GM12865 (cell line): ENCODE data around the gene KIAA1328.
"Not testable (repeated sequence)": the region's sequence is repeated elsewhere in the genome, so short reads cannot be mapped to it uniquely, and the experiment has no call there.

Experiments
- DNase-seq: peaks from one replicate; pipeline ENCODE4 v3.0.0; 2010; ENCODE audit warnings: low read depth
- H3K4me3 ChIP-seq: 2 replicates; pipeline ENCODE4 v1.5.1; 2011; ENCODE audit warnings: mild to moderate bottlenecking, low read depth, low read length, control low read depth
- TF ChIP-seq, protein P1 (sequence below): IDR thresholded peaks from 2 replicates; pipeline ENCODE4 v1.5.1; 2011; ENCODE audit warnings: low read length, control low read depth, low read depth, inconsistent platforms; ENCODE audit not compliant: insufficient read depth; ENCODE audit errors: missing control alignments

The KIAA1328 gene

DNA sequence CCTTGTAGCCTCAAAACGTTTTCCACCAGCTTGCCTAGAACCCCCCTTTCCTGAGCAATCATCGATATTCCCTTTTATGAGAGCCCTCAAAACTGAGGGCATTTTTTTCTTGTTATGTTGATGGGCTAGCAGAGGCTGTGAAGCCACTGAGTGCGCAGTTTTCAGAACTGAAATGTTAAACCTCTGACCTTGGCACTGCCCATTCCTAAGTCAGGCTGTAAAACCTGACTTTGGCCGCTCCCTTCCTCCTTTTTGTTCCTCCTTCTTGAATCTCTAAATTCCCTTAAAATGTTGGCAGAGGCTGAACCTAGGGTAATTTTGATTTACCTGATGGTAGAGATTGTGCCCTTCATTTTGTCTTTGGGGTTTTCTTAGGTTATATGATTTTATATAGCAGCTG, 334.2 kb downstream of the KIAA1328 start:
- TF ChIP-seq, protein P1, sequence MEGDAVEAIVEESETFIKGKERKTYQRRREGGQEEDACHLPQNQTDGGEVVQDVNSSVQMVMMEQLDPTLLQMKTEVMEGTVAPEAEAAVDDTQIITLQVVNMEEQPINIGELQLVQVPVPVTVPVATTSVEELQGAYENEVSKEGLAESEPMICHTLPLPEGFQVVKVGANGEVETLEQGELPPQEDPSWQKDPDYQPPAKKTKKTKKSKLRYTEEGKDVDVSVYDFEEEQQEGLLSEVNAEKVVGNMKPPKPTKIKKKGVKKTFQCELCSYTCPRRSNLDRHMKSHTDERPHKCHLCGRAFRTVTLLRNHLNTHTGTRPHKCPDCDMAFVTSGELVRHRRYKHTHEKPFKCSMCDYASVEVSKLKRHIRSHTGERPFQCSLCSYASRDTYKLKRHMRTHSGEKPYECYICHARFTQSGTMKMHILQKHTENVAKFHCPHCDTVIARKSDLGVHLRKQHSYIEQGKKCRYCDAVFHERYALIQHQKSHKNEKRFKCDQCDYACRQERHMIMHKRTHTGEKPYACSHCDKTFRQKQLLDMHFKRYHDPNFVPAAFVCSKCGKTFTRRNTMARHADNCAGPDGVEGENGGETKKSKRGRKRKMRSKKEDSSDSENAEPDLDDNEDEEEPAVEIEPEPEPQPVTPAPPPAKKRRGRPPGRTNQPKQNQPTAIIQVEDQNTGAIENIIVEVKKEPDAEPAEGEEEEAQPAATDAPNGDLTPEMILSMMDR: no peak
- no peak for DNase-seq
- H3K4me3 ChIP-seq: no peak overlapping the region

DNA sequence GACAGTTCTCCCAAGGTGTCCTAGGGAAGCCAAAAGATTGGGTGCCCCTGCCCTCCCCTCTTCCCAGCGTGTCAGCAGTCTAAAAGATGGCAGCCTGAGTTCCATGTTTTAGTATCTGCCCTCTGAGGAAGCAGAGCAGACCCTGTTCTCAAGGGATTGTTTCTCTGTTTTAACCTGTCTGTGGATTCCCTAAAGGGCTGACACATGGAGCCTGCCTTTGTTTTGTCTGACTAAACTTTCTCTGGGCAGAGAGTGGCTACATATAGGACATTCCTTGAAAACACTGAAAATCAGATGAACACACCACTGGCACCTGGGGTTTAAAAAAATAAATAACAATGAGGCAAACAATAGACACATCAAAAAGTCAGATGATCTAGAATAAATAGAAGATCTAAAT, 337.6 kb downstream of the KIAA1328 start:
- TF ChIP-seq, protein P1: no peak
- H3K4me3 ChIP-seq: no peak overlapping the region
- no peak for DNase-seq

GRCh38 chr18:37166966-37167365, 338.0 kb downstream of the KIAA1328 start:
- DNase-seq, H3K4me3 ChIP-seq: not testable (repeated sequence)

DNA sequence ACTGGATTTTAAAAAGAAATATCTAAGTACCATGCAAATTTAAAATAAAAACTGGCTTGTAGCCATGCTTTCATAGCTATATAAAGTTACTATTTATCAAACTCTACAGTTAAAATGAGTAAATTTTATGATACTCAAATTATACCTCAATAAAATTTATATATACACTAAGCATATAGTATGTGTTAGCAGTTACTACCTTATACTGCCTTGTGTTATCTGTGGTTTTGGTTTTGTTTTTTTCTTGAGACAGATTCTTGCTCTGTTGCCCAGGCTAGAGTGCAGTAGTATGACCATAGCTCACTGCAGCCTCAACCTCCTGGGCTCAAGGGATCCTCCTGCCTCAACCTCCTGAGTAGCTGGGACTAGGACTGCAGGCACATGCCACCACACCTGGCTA, 342.1 kb downstream of the KIAA1328 start:
- H3K4me3 ChIP-seq: no peak overlapping the region
- DNase-seq: no peak
- TF ChIP-seq, protein P1: no peak

DNA sequence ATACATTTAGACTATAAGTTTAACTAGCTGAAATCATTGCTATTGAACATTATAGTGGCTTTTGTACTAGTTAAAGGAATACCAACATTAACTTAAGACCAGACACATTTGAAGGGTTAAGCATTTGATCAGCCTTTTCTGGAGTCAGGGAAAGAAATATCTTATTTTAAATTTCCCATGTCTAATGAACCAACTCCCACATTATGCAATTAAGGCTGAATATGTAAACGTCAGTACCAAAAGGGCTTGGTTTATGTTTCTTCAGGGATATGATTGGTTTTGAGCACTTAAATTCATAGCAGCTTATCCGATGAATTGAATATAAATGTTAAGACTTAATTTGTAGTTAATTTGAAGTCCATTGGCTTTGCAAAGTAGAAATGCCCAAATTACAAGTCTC, 344.5 kb downstream of the KIAA1328 start:
- no peak for DNase-seq
- TF ChIP-seq, protein P1: no peak
- H3K4me3 ChIP-seq: no peak overlapping the region

- TF ChIP-seq, protein P1: no peak
- DNase-seq: no peak
- H3K4me3 ChIP-seq: no peak overlapping the region
Measured at GRCh38 chr18:37175727-37176620, 347.0 kb downstream of the KIAA1328 start.

DNA sequence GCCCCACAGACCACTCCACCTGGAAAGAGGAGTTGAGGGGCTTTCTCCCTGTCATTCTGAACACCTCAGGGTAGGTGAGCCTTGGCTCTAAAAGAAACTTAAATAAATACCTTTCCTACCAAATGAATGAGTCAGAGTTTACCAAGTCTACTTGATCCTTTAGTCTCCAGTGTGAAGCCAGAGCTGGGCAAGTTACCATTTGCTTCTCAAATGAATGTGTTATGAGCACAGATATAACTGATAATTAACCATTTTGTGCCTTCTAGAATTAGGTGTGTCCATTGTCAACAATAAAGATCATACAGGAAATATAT, 347.7 kb downstream of the KIAA1328 start:
- H3K4me3 ChIP-seq: no peak overlapping the region
- no peak for DNase-seq
- TF ChIP-seq, protein P1: no peak
